Measurements from ENCODE around the gene RESP18. TPM values are rescaled to one million over a fixed set of nuclear protein-coding genes. Genes with fewer than 3 reads are reported as not detected.

Gene RESP18
- total RNA-seq, 4 donors from 2014 or later = not detected

DNA sequence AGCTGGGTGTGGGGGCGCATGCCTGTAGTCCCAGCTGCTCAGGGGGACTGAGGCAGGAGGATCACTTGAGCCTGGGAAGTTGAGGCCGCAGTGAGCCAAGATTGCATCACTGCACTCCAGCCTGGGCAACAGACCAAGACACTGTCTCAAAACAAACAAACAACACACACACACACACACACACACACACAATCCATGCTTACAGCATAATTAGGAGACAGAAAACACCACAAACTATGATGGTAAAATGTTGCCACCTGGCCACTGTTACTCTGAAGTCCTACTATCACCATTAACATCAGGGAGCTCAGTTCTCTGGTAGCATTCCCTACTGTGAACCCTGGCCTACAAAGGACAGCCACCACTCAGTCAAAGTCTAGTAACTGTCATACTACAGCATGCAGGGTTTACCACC is 36.9 kb upstream of the RESP18 start:
- no peak overlapping the region for H3K4me3 ChIP-seq
- no peaks in the 10 kb centered on the region for H3K27me3 ChIP-seq
- H3K27ac ChIP-seq (replicated peaks in 1 of 4) = peak overlapping the region in 3 of 4 donors; percentile 50 to 54 (median 54)
- no peaks in the 10 kb centered on the region for H3K9me3 ChIP-seq
- peaks cover 9 to 12% (median 11%) of the 10 kb centered on the region in 4 donors for H3K4me1 ChIP-seq
- no peak for DNase-seq (ENCODE audit: extremely low spot score)
- intact Hi-C loops (cut with DNase I) = no loop called here
- TF ChIP-seq, protein P1, sequence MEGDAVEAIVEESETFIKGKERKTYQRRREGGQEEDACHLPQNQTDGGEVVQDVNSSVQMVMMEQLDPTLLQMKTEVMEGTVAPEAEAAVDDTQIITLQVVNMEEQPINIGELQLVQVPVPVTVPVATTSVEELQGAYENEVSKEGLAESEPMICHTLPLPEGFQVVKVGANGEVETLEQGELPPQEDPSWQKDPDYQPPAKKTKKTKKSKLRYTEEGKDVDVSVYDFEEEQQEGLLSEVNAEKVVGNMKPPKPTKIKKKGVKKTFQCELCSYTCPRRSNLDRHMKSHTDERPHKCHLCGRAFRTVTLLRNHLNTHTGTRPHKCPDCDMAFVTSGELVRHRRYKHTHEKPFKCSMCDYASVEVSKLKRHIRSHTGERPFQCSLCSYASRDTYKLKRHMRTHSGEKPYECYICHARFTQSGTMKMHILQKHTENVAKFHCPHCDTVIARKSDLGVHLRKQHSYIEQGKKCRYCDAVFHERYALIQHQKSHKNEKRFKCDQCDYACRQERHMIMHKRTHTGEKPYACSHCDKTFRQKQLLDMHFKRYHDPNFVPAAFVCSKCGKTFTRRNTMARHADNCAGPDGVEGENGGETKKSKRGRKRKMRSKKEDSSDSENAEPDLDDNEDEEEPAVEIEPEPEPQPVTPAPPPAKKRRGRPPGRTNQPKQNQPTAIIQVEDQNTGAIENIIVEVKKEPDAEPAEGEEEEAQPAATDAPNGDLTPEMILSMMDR (IDR thresholded peaks at IDR 0.05) = no peak
- no peak for TF ChIP-seq POLR2A (IDR thresholded peaks at IDR 0.05; ENCODE audit: low read depth)
- no peak for TF ChIP-seq POLR2AphosphoS5 (IDR thresholded peaks at IDR 0.05)
- no peak for TF ChIP-seq EP300 (IDR thresholded peaks at IDR 0.05)
- H3K36me3 ChIP-seq = peaks cover 9 to 15% (median 14%) of the 10 kb centered on the region in 4 donors
- 35% methylated on average over 2 of the region's 2 CpGs for WGBS

DNA sequence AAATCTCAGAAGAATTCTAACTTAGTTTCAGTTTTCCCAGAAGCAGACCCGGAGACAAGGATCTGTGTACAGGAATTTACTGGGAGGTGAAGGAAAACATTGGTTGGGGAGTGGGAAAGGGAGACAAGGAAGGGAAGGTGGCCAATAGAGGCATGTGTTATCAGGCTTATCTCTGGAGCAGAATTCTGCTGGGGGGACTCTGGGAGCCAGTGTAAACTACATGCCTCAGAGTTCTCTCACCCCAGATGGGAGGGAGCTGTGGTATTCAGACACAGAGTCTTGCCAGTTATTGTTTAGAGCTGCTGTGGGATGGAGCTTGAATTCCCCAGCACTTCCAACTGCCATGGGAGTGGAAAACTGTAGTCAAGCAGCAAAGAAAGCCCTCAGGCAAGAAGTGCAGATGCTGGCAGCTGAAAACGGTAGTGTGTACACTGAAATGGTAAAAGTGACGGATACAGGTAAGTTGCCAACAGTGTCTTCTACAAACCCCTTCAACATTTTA is 36.2 kb upstream of the RESP18 start:
- TF ChIP-seq EP300 (IDR thresholded peaks at IDR 0.05) = no peak
- peak in 1 of 2 donors; percentile 9 for TF ChIP-seq POLR2AphosphoS5 (IDR thresholded peaks at IDR 0.05)
- Histone ChIP-seq H3K27me3 (no peaks in the 10 kb centered on the region), H3K36me3 (peaks cover 3 to 7% (median 7%) of the 10 kb centered on the region in 4 donors), H3K4me3 (peak overlapping the region in 3 of 4 donors; percentile 4 to 21 (median 16)), H3K4me1 (peaks cover 9 to 12% (median 11%) of the 10 kb centered on the region in 4 donors), H3K9me3 (no peaks in the 10 kb centered on the region), H3K27ac (replicated peaks in 1 of 4) (peak overlapping the region; percentile 43 to 54 (median 52))
- no peak for DNase-seq (ENCODE audit: extremely low spot score)
- intact Hi-C loops (cut with DNase I) = no loop called here
- WGBS = 42% methylated on average over 3 of the region's 3 CpGs

DNA sequence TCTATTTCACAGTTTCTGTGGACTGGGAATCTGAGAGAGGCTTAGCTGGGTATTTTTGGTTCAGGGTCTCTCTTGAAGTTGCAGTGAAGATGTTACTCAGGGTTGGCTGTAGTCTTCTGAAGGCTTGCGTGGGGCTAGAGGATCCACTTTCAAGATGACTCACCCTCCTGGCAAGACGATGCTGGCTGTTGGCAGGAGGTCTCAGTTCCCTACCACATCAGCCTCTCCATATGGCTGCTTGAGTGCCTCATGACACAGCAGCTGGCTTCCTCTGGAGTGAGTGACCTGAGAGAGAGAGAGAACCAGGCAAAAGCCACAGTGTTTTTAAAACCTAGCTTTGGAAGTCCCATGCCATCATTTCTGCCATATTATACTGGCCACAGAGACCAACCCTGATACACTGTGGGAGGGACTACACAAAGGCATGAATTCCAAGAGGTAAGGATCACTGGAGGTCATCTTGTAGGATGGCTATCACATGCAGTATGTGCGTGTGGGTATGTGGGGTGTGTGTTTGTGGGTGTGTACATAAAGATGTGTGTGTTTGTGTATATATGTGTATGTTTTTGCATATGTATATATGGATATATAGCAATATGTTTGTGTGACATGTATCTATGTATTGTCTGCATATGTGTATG is 30.1 kb upstream of the RESP18 start:
- no peak for DNase-seq (ENCODE audit: extremely low spot score)
- peak in 1 of 2 donors; percentile 17 for TF ChIP-seq POLR2AphosphoS5 (IDR thresholded peaks at IDR 0.05)
- no peak for TF ChIP-seq POLR2A (IDR thresholded peaks at IDR 0.05; ENCODE audit: low read depth)
- TF ChIP-seq, protein P1 (IDR thresholded peaks at IDR 0.05) = no peak
- intact Hi-C loops (cut with DNase I) = no loop called here
- H3K4me1 ChIP-seq = peaks cover 11 to 13% (median 11%) of the 10 kb centered on the region in 4 donors
- H3K27me3 ChIP-seq = peaks cover 0 to 23% (median 16%) of the 10 kb centered on the region in 4 donors
- H3K9me3 ChIP-seq = no peaks in the 10 kb centered on the region
- no peaks in the 10 kb centered on the region for H3K36me3 ChIP-seq
- H3K4me3 ChIP-seq = no peak overlapping the region
- H3K27ac ChIP-seq (replicated peaks in 1 of 4) = no peak overlapping the region
- 79% methylated on average over 1 of the region's 3 CpGs for WGBS

DNA sequence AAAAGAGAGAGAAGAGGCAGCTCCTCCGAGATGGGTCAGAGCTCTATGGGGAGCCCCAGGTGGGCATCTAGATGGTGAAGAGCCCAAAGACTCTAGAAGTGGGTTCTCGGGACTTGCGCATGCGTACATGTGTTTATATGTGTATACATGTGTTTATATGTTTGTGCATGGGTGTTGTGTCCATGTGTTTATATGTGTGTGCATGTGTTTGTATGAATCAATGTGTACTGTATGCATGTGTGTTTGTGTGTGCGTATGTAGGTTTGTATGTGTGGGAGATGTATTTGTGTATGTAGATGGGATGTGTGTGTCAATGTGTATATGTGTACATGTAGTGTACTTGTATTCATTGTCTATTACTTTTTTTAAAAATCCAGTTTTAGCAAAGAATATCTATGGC is 29.5 kb upstream of the RESP18 start:
- DNase-seq (ENCODE audit: extremely low spot score) = no peak
- peaks cover 0 to 28% (median 16%) of the 10 kb centered on the region in 4 donors for H3K27me3 ChIP-seq
- no peak overlapping the region for H3K27ac ChIP-seq (replicated peaks in 1 of 4)
- intact Hi-C loops (cut with DNase I) = no loop called here
- WGBS = 93% methylated on average over 5 of the region's 5 CpGs
- peaks cover 11 to 14% (median 11%) of the 10 kb centered on the region in 4 donors for H3K4me1 ChIP-seq
- H3K9me3 ChIP-seq = no peaks in the 10 kb centered on the region
- no peak for TF ChIP-seq EP300 (IDR thresholded peaks at IDR 0.05)
- TF ChIP-seq, protein P1 (IDR thresholded peaks at IDR 0.05) = no peak
- no peaks in the 10 kb centered on the region for H3K36me3 ChIP-seq
- H3K4me3 ChIP-seq = no peak overlapping the region

DNA sequence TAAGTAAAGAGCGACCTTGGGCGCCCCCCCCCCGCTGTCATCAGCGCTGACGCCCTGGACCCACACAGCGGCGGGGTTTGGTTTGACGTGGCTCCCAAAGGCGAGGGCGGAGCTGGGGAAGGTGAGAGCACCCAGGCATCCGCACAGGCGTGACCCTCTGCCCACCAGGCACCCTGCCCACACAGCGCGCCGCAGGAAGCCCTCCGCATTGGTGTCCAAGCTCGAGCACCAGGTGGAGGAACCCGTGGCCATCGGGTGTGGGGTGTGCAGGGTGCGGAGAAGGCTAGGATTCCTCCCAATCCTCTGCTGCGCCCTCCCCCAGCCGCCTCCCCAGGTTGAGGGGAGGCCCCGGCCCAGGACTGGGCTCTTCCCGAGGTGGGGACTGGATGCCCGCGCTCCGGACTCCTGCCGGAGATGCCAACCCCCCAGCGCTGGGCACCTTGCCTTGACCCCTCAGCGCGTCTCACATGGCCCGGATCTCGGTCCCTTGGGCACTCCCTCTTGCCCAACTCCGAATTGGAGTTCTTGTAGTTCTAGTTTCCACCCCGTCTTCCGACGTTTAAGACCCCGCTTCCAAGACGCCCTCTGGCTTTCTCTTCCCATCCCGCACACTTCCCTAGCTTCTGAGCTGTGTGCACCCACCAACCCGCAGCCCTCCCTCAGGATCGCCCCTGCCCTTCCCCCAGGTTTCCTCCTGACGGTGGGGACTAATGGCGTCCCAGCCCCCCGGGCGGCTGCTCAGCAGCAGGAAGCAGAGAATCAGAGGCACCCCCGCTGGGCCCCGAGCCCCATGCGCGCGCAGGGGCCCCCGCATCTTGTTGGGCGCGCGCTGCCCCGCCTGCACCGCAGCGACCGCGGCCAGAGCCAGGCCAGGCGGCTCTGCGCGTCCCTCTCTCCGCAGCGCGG is 25.9 kb upstream of the RESP18 start:
- peaks cover 11 to 14% (median 11%) of the 10 kb centered on the region in 4 donors for H3K4me1 ChIP-seq
- DNase-seq (ENCODE audit: extremely low spot score) = no peak
- TF ChIP-seq EP300 (IDR thresholded peaks at IDR 0.05) (no peak), POLR2AphosphoS5 (IDR thresholded peaks at IDR 0.05) (no peak), POLR2A (IDR thresholded peaks at IDR 0.05; ENCODE audit: low read depth) (no peak)
- TF ChIP-seq, protein P1 (IDR thresholded peaks at IDR 0.05) = no peak
- H3K27ac ChIP-seq (replicated peaks in 1 of 4) = no peak overlapping the region
- WGBS = 6% methylated on average over 38 of the region's 66 CpGs
- H3K4me3 ChIP-seq = peak overlapping the region in 2 of 4 donors; percentile 8 to 30
- intact Hi-C loops (cut with DNase I) = no loop called here
- H3K9me3 ChIP-seq = no peaks in the 10 kb centered on the region
- H3K27me3 ChIP-seq = peaks cover 0 to 65% (median 22%) of the 10 kb centered on the region in 4 donors
- no peaks in the 10 kb centered on the region for H3K36me3 ChIP-seq

Data from esophagus muscularis mucosa (tissue), 4 donors.